ENCODE measurements around the gene ADM2.

The ADM2 gene

DNA sequence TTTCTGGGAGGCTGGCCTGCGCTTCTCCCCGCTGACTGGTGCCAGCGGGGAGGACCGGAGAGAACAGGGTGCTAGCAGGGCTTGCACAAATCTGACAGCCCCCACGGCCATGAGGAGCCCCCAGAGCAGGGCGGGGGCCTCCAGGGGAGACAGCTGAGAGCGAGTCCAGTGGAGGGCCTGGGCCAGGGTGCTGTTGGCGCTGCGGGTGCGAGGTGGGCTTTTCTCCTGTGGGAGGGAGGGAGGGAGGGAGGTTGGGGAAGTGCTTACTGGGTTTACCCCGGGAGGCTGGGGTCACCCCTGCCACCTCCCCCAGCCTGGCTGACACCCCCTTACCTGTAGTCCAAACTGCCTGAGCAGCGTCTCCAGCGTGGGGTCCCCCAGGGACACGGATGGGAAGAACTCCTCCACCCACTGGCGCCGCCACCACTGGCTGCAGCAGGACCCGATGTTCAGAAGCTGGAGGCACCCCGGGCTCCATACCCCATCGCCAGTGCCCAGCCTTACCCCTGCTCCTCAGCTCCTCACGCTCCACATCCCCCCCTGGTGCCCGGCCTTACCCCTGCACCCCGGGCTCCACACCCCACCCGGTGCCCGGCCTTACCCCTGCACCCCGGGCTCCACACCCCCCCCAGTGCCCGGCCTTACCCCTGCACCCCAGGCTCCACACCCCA, 22.3 kb downstream of the ADM2 start:
- H3K4me3 ChIP-seq (ENCODE audit: low read depth, low read length), result no peak overlapping the region
- no peak for DNase-seq (ENCODE audit: low read depth, low spot score)
- TF ChIP-seq, protein P1, sequence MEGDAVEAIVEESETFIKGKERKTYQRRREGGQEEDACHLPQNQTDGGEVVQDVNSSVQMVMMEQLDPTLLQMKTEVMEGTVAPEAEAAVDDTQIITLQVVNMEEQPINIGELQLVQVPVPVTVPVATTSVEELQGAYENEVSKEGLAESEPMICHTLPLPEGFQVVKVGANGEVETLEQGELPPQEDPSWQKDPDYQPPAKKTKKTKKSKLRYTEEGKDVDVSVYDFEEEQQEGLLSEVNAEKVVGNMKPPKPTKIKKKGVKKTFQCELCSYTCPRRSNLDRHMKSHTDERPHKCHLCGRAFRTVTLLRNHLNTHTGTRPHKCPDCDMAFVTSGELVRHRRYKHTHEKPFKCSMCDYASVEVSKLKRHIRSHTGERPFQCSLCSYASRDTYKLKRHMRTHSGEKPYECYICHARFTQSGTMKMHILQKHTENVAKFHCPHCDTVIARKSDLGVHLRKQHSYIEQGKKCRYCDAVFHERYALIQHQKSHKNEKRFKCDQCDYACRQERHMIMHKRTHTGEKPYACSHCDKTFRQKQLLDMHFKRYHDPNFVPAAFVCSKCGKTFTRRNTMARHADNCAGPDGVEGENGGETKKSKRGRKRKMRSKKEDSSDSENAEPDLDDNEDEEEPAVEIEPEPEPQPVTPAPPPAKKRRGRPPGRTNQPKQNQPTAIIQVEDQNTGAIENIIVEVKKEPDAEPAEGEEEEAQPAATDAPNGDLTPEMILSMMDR (IDR thresholded peaks at IDR 0.05; ENCODE audit: low read depth, low read length), result peak; percentile 14
- in situ Hi-C loops (cut with HindIII; ENCODE audit: low sequenced_read_pairs), result no loop called here

DNA sequence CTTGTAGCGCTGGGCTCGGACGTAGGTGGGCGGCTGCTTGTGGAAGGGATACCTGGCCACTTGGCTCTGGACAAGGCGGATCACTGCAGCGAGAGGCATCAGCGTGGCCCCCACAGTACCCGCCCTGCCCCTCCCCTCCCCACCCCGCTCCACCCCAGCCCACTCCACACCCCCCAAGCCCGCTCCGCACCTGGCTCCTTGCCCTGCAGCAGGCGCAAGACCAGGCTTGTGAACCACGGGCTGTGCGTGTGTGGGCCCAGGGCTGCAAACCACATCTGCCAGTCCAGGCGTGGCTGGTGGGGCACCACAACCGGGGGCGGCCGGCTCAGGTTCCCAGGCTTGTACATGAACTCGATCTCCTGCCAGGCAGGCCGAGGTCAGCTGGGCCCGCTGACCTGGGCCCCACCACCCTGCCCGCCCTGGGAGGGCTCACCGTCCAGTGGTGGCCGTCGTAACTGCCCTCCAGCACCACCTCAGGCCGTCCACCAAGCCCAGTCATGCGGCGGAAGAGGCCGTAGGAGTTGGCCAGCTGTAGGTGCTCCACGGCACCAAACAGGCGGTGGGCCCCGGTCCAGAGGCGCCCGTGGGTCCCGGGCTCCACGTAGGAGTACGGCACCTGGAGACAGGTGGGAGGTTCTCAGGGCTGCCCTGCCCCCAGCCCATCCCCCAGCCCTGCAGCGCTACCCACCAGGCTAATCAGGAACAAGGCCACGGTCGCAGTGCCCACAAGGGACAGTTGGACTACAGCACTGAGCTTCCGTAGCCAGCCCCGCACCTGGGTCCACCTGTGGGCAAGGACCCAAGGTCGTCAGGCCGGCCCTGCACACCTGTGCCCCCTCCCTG, 23.2 kb downstream of the ADM2 start:
- in situ Hi-C loops (cut with HindIII; ENCODE audit: low sequenced_read_pairs), result no loop called here
- TF ChIP-seq, protein P1 (IDR thresholded peaks at IDR 0.05; ENCODE audit: low read depth, low read length), result no peak
- DNase-seq (ENCODE audit: low read depth, low spot score), result no peak
- no peak overlapping the region for H3K4me3 ChIP-seq (ENCODE audit: low read depth, low read length)

DNA sequence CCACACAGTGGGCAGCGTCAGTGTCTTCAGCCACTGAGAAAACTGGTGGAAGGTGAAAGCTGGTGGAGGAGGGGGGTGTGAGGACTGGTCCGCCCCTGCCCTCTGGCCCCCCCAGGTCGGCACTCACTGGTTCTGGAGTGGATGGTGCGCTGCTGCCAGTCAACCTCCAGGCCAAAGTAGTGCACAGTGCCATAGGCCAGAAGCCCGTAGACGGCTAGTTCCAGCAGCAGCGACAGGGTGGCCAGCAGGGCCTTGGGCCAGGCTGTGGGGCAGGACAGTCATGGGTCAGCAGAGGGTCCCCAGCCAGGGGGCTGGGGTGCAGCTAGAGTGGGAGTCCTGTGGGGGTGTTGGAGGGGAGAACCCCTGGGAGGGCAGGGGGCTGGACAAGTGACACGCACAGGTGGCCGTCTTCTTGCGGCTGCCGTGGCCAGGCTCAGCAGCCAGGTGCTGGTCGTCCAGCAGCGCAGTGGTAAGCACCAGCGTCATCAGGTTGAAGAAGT, 24.0 kb downstream of the ADM2 start:
- TF ChIP-seq, protein P1 (IDR thresholded peaks at IDR 0.05; ENCODE audit: low read depth, low read length), result no peak
- no peak overlapping the region for H3K4me3 ChIP-seq (ENCODE audit: low read depth, low read length)
- DNase-seq (ENCODE audit: low read depth, low spot score), result no peak
- in situ Hi-C loops (cut with HindIII; ENCODE audit: low sequenced_read_pairs), result no loop called here

DNA sequence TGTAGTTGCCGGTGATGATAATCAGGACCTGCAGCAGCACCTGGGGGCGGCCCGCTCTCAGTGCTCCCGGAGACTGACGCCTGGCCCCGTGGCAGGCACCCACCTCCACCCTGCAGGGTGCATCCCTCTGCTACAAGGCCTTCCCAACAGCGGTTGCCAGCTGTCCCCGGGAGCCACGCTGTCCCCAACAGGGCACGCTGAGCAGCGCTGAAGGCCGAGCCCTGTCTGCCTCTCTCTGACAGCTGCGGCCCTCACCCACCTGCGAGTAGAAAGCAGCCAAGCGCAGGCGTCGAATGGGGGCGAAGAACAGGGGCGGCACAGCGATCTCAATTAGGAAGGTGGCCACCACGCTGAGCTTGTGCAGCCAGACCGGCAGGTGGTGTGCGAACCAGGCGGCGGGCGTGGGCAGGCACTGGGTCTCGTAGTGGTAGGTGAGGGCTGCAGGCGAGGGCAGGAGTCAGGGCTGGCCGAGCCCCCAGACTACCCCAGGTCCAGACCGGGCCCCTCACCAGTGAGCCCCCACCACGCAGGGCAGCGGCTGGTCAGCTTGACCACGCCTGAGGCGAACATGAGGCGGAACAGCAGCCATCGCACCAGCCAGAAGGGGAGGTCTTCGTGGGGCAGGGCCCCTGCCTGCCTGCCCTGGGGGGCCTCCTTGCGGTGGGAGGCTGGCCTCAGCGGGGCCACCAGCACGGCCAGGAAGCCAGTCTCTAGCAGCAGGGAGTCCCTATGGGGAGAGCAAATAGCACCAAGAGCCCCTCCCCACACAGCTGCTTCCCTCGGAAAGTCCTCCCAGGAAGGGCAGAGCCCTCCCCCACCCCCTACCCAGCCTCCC, 24.6 kb downstream of the ADM2 start:
- H3K4me3 ChIP-seq (ENCODE audit: low read depth, low read length), result peak overlapping the region; percentile 98
- TF ChIP-seq, protein P1 (IDR thresholded peaks at IDR 0.05; ENCODE audit: low read depth, low read length), result no peak
- DNase-seq (ENCODE audit: low read depth, low spot score), result no peak
- in situ Hi-C loops (cut with HindIII; ENCODE audit: low sequenced_read_pairs), result no loop called here

DNA sequence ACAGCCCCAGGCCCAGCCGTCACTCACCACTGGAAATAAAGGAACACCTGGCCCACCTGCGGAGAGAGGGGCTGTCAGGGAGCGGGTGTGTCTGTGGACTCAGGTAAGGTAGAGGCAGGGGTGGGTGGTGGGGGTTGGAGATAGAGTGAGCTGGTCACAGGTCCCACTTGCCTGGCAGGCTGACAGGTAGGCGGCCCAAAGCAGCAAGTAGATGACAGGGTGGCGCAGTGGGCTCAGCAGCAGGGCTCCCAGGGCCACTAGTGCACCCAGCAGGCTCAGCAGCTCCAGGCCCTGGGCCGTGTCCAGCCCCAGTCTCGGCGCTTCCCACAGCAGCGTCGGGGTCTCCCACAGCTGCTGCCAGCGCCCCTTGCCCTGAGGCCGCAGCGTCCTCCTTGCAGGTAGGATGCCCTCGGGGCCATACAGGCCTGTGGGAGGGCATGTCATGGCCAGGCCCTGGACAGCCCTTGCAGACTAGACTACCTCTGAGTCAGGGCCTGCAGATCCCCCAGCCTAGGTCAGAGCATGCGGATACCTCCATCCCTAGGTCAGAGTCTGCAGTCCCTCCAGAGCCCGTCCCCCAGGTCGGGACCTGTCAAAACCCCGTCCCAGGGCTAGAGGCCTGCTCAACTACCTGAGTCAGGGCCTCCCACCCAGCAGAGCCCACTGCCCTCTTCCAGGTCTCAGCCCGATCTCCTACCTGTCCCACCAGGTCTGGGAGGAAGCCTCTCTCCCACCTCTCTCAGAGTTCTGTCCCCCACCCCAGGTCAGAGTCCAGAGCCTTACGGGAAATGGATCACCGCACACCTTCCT, 25.5 kb downstream of the ADM2 start:
- no peak for DNase-seq (ENCODE audit: low read depth, low spot score)
- in situ Hi-C loops (cut with HindIII; ENCODE audit: low sequenced_read_pairs), result no loop called here
- H3K4me3 ChIP-seq (ENCODE audit: low read depth, low read length), result peak overlapping the region; percentile 98

More for the DNA sequence above, 25.5 kb downstream of the ADM2 start:
- TF ChIP-seq, protein P1 (IDR thresholded peaks at IDR 0.05; ENCODE audit: low read depth, low read length), result no peak
